Naive thymus-derived CD4-positive, alpha-beta T cell (primary cell): ENCODE data around the gene SGPL1. TPM values are rescaled to one million over a fixed set of nuclear protein-coding genes. Genes with fewer than 3 reads are reported as not detected.

ENCODE experiments used
- ATAC-seq: fragments of 150-1000 bp; cut with Tn5 transposase; 2 replicates; pipeline ENCODE4 v1.10.0; 2021; ENCODE audit warnings: mild to moderate bottlenecking, moderate library complexity
- CTCF ChIA-PET: fragments of 350-600 bp; sonication (Branson Sonifier 250); formaldehyde crosslinking; loops from one replicate; lab custom pipeline; 2021; ENCODE audit warnings: antibody characterized with exemption; lab: Charles Lee
- POLR2A ChIA-PET: fragments of 350-600 bp; sonication (Branson Sonifier 250); formaldehyde crosslinking; loops from one replicate; lab custom pipeline; 2021; ENCODE audit warnings: antibody characterized with exemption, inconsistent platforms; lab: Charles Lee
- DNase-seq, 9 donors: peaks; one replicate each; pipeline versions ENCODE4 v3.0.0 to v3.0.0-alpha.2; 2020 to 2022; ENCODE audit warnings: mixed read lengths in 1 of 9
- H3K27ac ChIP-seq: one replicate; pipeline ENCODE4 v1.7.0; 2013; ENCODE audit warnings: mild to moderate bottlenecking, low read depth, low read length, moderate library complexity
- H3K27me3 ChIP-seq, 2 donors: one replicate each; pipeline ENCODE4 v1.7.0; 2013; ENCODE audit warnings: low read length in 2 of 2, mild to moderate bottlenecking in 2 of 2, moderate library complexity in 2 of 2; ENCODE audit not compliant: control insufficient read depth in 2 of 2, insufficient read depth in 2 of 2
- H3K36me3 ChIP-seq, 3 experiments: 1 replicate in 2 of 3; 2 replicates in 1 of 3; pipeline ENCODE4 v1.7.0; 2013; ENCODE audit warnings: low read length in 3 of 3, mild to moderate bottlenecking in 3 of 3, moderate library complexity in 1 of 3; ENCODE audit not compliant: insufficient read depth in 3 of 3, control insufficient read depth in 2 of 3
- H3K4me1 ChIP-seq, 2 donors: one replicate each; pipeline ENCODE4 v1.7.0; 2013; ENCODE audit warnings: low read length in 2 of 2, mild to moderate bottlenecking in 2 of 2, moderate library complexity in 1 of 2; ENCODE audit not compliant: control insufficient read depth in 2 of 2, insufficient read depth in 2 of 2
- H3K4me3 ChIP-seq: 2 replicates; pipeline ENCODE4 v1.7.0; 2013; ENCODE audit warnings: mild to moderate bottlenecking, low read length
- H3K9me3 ChIP-seq, 3 experiments: 1 replicate in 2 of 3; 2 replicates in 1 of 3; pipeline ENCODE4 v1.7.0; 2013; ENCODE audit warnings: low read length in 3 of 3; ENCODE audit not compliant: control insufficient read depth in 2 of 3
- H3K27ac Mint-ChIP-seq, 9 donors: one replicate each; pipeline ENCODE4 v1.8.0; 2020 to 2022; ENCODE audit warnings: mixed read lengths in 9 of 9, mild to moderate bottlenecking in 8 of 9, moderate library complexity in 5 of 9, inconsistent platforms in 2 of 9
- H3K27me3 Mint-ChIP-seq, 5 donors: one replicate each; pipeline ENCODE4 v1.8.0; 2021 to 2022; ENCODE audit warnings: mixed read lengths in 5 of 5, mild to moderate bottlenecking in 1 of 5
- H3K36me3 Mint-ChIP-seq, 5 donors: one replicate each; pipeline ENCODE4 v1.8.0; 2020 to 2022; ENCODE audit warnings: mixed read lengths in 5 of 5, mild to moderate bottlenecking in 3 of 5, inconsistent platforms in 1 of 5
- H3K4me1 Mint-ChIP-seq, 7 donors: one replicate each; pipeline ENCODE4 v1.8.0; 2020 to 2022; ENCODE audit warnings: mixed read lengths in 7 of 7, mild to moderate bottlenecking in 3 of 7, inconsistent platforms in 1 of 7
- H3K4me3 Mint-ChIP-seq, 10 donors: one replicate each; pipeline ENCODE4 v1.8.0; 2020 to 2022; ENCODE audit warnings: mild to moderate bottlenecking in 10 of 10, mixed read lengths in 10 of 10, moderate library complexity in 6 of 10, inconsistent platforms in 2 of 10
- H3K9me3 Mint-ChIP-seq, 11 donors: one replicate each; pipeline ENCODE4 v1.8.0; 2020 to 2022; ENCODE audit warnings: mixed read lengths in 11 of 11, mild to moderate bottlenecking in 4 of 11, inconsistent platforms in 1 of 11, moderate library complexity in 1 of 11
- intact Hi-C, 2 donors: fragments of 100-400 bp; cut with micrococcal nuclease; formaldehyde crosslinking; loops; one replicate each; pipeline ENCODE4 v1.15.1; 2023
- polyA plus RNA-seq, 2 donors: library from polyadenylated mRNA; unstranded; fragments of 300-500 nt; fragmentation: Illumina TruSeq; gene quantifications; one replicate each; pipeline ENCODE4 v1.2.3, GENCODE V29; 2021
- total RNA-seq, 6 experiments: library from RNA in 5 of 6; stranded (reverse) in 5 of 6; gene quantifications; 1 replicate in 5 of 6; 2 replicates in 1 of 6; pipeline ENCODE4 v1.2.3 and lab custom pipeline; 2021 to 2026

Gene SGPL1
- total and polyA plus RNA-seq, 7 experiments from 2014 or later = 12.2 to 35.5 (median 24.5) TPM

DNA sequence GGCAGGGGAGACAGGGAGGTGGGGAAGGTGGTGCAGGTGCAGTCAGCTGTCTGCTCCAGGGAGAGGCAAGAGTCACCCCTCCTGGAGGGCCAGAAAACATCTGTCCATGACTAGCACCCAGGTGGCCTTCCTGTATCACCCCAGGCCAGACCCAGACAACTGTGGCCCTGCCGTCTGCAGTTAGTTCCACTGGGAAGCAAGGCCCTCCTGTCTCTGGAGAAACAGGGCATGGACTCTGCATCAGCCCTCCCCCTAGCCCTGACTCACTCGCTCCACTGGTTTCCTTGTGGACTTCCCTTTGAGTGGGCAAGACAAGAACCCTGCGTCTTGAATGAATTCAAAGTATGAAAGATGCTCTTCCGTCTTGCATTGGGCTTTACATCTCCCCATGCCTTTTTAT, 43.1 kb upstream of the SGPL1 start:
- Histone ChIP-seq H3K9me3 (no peaks in the 10 kb centered on the region), H3K4me1 (no peaks in the 10 kb centered on the region), H3K4me3 (no peak overlapping the region), H3K27ac (no peak overlapping the region), H3K27me3 (no peaks in the 10 kb centered on the region), H3K36me3 (no peaks in the 10 kb centered on the region)
- DNase-seq (no peak), ATAC-seq (no peak)
- no peak overlapping the region for H3K27ac Mint-ChIP-seq
- H3K9me3 Mint-ChIP-seq = no peaks in the 10 kb centered on the region
- POLR2A ChIA-PET = no interaction called here
- CTCF ChIA-PET = no interaction called here
- intact Hi-C loops = no loop called here
- no peak overlapping the region for H3K4me3 Mint-ChIP-seq
- peaks cover 0 to 5% (median 0%) of the 10 kb centered on the region in 5 donors for H3K27me3 Mint-ChIP-seq
- H3K36me3 Mint-ChIP-seq = peaks cover 0 to 4% (median 0%) of the 10 kb centered on the region in 5 donors
- peaks cover 0 to 3% (median 0%) of the 10 kb centered on the region in 7 donors for H3K4me1 Mint-ChIP-seq

GRCh38 chr10:70773461-70773860, 42.3 kb upstream of the SGPL1 start:
- no peaks in the 10 kb centered on the region for H3K4me1 ChIP-seq
- no peak overlapping the region for H3K27ac ChIP-seq
- Mint-ChIP-seq H3K27ac (no peak overlapping the region), H3K9me3 (no peaks in the 10 kb centered on the region), H3K27me3 (peaks cover 0 to 4% (median 0%) of the 10 kb centered on the region in 5 donors), H3K4me3 (no peak overlapping the region), H3K4me1 (peaks cover 0 to 4% (median 0%) of the 10 kb centered on the region in 7 donors), H3K36me3 (peaks cover 0 to 4% (median 0%) of the 10 kb centered on the region in 5 donors)
- ChIA-PET POLR2A (no interaction called here), CTCF (no interaction called here)
- H3K36me3 ChIP-seq = no peaks in the 10 kb centered on the region
- no peaks in the 10 kb centered on the region for H3K9me3 ChIP-seq
- H3K27me3 ChIP-seq = no peaks in the 10 kb centered on the region
- intact Hi-C loops = no loop called here
- no peak for DNase-seq
- H3K4me3 ChIP-seq = no peak overlapping the region
- ATAC-seq = no peak

DNA sequence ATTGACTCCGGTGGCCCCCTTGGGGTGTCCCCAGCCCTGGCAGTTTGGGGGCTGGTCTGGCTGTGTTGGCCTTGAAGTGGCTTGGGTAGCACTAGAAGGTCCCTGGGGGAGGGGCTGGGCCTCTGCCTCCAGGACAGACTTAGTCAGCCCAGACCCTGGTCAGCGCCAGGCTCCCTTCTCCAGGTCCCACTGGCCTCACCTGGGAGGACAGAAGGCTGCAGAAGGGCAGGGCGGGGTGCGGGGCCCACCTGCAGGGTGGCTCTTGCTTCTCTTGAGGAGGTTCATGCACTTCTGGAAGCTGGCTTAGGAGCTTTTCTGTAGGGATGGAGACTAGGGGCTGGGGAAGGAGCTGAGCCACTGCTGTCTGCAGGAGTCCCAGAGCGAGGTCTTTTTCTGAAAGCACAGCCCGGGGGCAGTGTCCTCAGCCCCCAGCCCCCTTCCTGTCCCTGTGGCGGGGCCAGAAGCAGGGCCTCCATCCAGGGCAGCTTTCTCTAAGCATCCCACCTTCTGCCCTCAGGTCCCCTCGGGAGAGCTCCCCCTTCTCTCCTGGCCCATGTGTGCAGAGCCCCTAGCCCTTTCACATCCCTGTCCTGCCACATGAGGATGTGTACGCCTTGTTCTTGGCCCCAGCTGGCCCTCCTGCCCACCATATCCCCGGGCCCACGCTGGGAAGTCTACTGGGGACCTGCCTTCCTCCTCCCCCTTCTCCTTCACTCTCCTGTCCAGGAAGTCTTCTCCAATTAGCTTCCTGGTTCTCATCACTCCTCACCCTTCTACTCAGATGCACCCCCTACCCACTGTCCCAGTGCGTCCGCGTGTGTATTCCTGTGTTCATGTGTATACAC, 41.6 kb upstream of the SGPL1 start:
- H3K27ac Mint-ChIP-seq = no peak overlapping the region
- no peak for ATAC-seq
- no peaks in the 10 kb centered on the region for H3K27me3 ChIP-seq
- peaks cover 0 to 4% (median 0%) of the 10 kb centered on the region in 7 donors for H3K4me1 Mint-ChIP-seq
- H3K4me1 ChIP-seq = no peaks in the 10 kb centered on the region
- CTCF ChIA-PET = no interaction called here
- H3K27ac ChIP-seq = no peak overlapping the region
- H3K27me3 Mint-ChIP-seq = peaks cover 0 to 4% (median 0%) of the 10 kb centered on the region in 5 donors
- no peaks in the 10 kb centered on the region for H3K36me3 ChIP-seq
- POLR2A ChIA-PET = no interaction called here
- H3K9me3 ChIP-seq = no peaks in the 10 kb centered on the region
- peaks cover 0 to 3% (median 0%) of the 10 kb centered on the region in 5 donors for H3K36me3 Mint-ChIP-seq
- peak in 1 of 9 donors; percentile 5 for DNase-seq
- intact Hi-C loops = no loop called here
- H3K4me3 Mint-ChIP-seq = no peak overlapping the region
- H3K9me3 Mint-ChIP-seq = no peaks in the 10 kb centered on the region
- no peak overlapping the region for H3K4me3 ChIP-seq

DNA sequence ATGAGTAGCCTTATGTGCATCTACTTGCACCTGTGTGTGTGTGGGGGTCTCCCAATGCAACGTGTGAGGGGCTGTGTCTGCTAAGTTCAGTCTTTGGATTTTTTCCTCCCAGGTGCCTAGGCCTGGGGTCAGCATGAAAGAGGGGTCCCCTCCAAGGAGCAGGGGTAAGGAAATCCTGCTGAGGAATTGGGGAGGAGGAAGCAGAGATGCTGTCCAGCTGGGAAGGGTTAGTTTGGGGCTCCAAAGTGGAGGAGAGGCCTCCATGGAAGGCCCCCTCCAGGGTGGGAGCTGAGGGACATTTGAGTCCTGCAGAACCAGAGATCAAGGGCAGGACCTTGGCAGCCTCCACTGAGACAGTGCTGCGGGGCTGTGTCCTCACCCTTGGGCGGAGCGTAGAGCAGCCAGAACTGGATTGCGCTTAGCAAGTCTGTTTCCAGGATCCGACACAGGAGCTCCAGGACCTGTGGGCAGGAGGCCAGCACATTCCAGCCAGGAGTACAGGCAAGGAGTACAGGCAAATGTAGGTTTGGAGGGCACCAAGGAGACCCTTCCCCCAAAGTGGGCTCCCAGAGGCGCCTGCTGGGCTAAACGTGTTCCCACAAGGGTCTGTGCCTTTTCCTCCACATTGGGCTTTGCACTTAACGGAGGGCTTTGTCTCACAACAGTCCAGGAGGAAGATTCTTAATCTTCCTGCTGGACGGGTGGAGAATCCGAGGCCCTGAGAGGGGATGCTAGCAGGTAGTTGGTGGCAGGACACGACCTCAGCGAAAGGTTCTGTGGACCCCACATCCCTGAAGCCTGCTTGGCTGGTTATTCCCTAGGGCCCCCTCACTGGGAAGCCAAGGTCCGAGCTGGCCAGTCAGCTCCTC, 40.7 kb upstream of the SGPL1 start:
- POLR2A ChIA-PET = no interaction called here
- no peaks in the 10 kb centered on the region for H3K36me3 ChIP-seq
- peak overlapping the region in 1 of 9 donors; percentile 67 for H3K27ac Mint-ChIP-seq
- no peak overlapping the region for H3K27ac ChIP-seq
- no peaks in the 10 kb centered on the region for H3K9me3 ChIP-seq
- no peaks in the 10 kb centered on the region for H3K27me3 ChIP-seq
- DNase-seq (no peak), ATAC-seq (no peak)
- H3K4me1 Mint-ChIP-seq = peaks cover 0 to 4% (median 0%) of the 10 kb centered on the region in 7 donors
- H3K4me1 ChIP-seq = no peaks in the 10 kb centered on the region
- intact Hi-C loops = no loop called here
- no peak overlapping the region for H3K4me3 Mint-ChIP-seq
- no peak overlapping the region for H3K4me3 ChIP-seq
- H3K27me3 Mint-ChIP-seq = peaks cover 0 to 4% (median 0%) of the 10 kb centered on the region in 5 donors
- CTCF ChIA-PET = no interaction called here
- no peaks in the 10 kb centered on the region for H3K36me3 Mint-ChIP-seq
- no peaks in the 10 kb centered on the region for H3K9me3 Mint-ChIP-seq

- Mint-ChIP-seq H3K4me1 (peaks cover 0 to 4% (median 0%) of the 10 kb centered on the region in 7 donors), H3K4me3 (no peak overlapping the region), H3K27me3 (peaks cover 0 to 4% (median 0%) of the 10 kb centered on the region in 5 donors), H3K36me3 (no peaks in the 10 kb centered on the region), H3K27ac (no peak overlapping the region), H3K9me3 (no peaks in the 10 kb centered on the region)
- ATAC-seq (no peak), DNase-seq (no peak)
- no peak overlapping the region for H3K4me3 ChIP-seq
- H3K27ac ChIP-seq = no peak overlapping the region
- POLR2A ChIA-PET = no interaction called here
- no peaks in the 10 kb centered on the region for H3K9me3 ChIP-seq
- intact Hi-C loops = no loop called here
- no peaks in the 10 kb centered on the region for H3K4me1 ChIP-seq
- CTCF ChIA-PET = no interaction called here
- H3K36me3 ChIP-seq = no peaks in the 10 kb centered on the region
- H3K27me3 ChIP-seq = no peaks in the 10 kb centered on the region
Observed at GRCh38 chr10:70775679-70776454, 39.9 kb upstream of the SGPL1 start.

- Histone ChIP-seq H3K9me3 (no peaks in the 10 kb centered on the region), H3K27ac (no peak overlapping the region), H3K36me3 (no peaks in the 10 kb centered on the region), H3K27me3 (no peaks in the 10 kb centered on the region), H3K4me3 (no peak overlapping the region), H3K4me1 (no peaks in the 10 kb centered on the region)
- ChIA-PET CTCF (no interaction called here), POLR2A (no interaction called here)
- Mint-ChIP-seq H3K36me3 (no peaks in the 10 kb centered on the region), H3K4me1 (peaks cover 0 to 4% (median 0%) of the 10 kb centered on the region in 7 donors), H3K9me3 (no peaks in the 10 kb centered on the region), H3K4me3 (no peak overlapping the region), H3K27me3 (peaks cover 0 to 4% (median 0%) of the 10 kb centered on the region in 5 donors), H3K27ac (no peak overlapping the region)
- DNase-seq = no peak
- ATAC-seq = no peak
- intact Hi-C loops = no loop called here
Observed at GRCh38 chr10:70776455-70777005, 39.2 kb upstream of the SGPL1 start.
